T-helper 22 cell (primary cell): ENCODE data around the gene SMAD9.
"Not testable (repeated sequence)": the region's sequence is repeated elsewhere in the genome, so short reads cannot be mapped to it uniquely, and the experiment has no call there.

Source experiments
- DNase-seq: peaks from one replicate; pipeline ENCODE4 v3.0.0-alpha.2; 2020; ENCODE audit warnings: low read depth

SMAD9 gene

DNA sequence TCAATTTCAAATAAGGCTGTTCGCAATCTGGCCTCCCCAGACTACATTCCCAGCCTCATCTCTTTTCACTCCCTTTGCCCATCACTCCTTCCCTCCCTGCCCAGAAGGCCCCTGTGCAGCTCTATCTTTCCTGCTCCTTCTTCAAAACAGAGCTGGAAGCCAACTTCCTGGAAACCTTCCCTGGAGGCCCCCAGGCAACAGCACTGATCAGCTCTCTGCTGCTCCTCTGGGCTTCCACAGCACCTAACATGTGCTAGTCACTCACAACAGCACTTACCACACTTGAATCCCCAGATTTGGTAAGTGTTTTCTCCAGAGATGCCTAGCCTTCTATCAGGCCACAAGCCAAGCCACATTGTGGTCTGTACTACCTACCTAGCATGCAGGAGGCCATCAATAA, 9.5 kb downstream of the SMAD9 start:
- no peak for DNase-seq

DNA sequence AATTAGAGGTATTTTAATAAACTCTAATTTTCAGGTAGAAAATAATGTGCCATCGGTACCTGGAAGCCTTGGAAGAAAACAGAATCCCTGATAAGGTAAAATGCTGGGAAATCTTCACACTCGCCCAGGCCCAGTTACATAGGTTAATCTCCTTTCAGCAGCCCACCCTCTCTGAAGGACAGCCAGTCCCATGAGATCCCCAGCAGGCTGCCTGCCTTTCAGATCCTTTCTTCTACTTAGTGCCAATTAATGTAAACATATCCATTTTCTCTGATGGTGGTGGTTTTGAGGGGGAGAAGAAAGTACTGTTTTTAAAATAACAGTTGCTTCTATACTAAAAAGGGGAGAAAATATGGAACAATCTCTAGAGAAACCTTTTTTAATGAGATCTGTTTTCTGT, 12.2 kb downstream of the SMAD9 start:
- no peak for DNase-seq

DNA sequence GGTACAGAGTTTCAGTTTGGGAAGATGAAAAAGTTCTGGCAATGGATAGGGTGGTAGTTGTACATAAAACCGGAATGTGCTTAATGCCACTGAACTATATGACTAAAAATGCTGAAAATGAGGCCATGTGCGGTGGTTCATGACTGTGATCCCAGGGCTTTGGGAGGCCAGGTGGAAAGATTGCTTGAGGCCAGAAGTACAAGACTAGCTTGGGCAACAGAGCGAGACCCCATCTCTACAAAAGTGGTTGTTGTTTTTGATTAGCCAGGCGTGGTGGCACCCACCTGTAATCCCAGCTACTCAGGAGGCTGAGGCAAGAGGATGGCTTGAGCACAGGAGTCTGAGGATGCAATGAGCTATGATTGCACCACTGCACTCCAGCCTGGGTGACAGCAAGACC, 12.8 kb downstream of the SMAD9 start:
- DNase-seq: no peak

DNA sequence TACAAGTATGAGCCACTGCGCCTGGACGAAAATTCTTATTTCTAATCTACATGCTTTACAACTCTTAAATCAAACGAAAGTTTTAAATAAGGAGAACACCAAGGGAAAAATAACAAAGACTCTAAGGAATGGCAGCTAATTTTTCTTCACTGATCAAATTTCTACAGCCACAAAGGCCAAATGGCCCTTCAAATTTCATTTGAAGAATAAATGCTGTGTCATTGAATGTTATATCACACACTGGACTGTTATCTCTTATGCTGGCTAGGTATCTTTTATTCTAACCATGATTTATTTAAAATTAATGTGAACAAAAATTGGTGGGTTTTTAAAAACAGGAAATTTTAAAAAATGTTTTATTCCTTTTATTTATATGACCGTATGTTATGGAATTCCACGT, 14.1 kb downstream of the SMAD9 start:
- DNase-seq: no peak

DNA sequence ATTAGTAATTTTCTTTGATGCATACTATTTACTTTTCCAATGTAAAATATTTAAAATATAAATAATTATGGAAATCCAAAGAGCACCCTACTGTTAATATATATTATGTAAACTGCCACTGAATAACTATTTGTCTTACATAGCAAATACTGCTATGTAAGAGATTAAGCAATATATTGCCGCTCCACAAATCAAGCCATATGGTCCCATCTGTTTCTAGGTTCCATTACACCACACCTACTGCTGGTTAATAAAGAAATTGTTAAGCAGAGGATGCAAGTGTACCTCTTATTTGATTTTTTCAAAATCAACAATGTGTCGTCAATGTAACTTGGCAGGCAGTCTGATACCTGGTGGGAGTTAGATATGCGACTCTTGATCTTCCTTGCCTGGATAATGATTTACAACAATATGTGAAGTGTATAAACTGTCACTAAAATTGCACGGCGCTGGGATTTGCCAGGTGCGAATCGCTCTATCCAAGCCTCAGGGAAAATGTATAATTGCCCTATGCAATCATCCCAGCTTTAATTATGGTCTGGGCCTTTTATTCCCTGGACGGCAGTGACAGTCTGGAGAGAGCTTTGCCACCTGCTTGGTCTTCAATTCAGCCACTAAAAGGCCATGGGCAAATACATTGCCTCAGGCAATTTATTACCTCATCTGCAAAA, 16.0 kb downstream of the SMAD9 start:
- DNase-seq: no peak

DNA sequence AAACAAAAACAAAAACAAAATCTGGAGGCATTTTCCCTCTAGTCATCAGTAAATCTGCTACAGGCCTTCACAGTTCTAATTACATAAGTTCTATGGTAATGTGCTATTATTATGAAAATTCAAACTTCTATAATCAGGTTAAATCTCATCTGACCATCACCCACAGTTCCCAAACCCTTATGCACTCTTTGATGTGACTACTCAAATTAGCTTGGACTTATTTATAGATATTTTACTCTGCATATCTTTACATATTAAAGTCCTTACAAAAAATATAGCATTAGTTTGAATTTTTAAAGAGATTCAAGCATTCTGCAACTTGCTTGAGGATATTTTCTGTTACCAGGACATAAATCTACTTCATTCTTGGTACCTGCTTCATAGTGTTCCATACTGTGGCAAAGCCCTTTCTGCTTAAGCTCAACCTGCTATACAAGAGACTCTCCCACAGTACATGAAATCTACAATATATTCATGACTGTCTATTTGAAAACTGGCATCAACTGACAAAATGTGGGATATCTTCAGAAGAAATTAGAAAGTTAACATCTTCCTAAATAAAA, 22.9 kb downstream of the SMAD9 start:
- no peak for DNase-seq

DNA sequence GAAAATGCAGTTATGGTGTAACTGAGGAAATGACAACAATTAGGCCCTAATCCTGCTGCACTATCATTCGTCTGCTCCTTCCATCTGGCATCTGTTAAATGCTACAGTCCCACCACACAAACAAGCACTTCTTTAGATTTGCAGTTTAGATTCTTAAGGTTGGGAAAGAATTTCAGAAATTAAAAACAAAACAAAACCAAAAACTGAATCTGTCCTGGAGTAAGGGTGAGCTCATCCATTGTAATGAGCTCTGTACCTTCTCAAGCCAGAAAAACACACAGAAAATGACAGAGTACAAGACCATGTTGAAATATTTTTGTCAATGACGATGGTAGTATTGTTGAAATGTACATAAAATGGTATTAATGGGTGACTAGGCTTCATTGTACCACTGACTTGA, 28.3 kb downstream of the SMAD9 start:
- DNase-seq: no peak

DNA sequence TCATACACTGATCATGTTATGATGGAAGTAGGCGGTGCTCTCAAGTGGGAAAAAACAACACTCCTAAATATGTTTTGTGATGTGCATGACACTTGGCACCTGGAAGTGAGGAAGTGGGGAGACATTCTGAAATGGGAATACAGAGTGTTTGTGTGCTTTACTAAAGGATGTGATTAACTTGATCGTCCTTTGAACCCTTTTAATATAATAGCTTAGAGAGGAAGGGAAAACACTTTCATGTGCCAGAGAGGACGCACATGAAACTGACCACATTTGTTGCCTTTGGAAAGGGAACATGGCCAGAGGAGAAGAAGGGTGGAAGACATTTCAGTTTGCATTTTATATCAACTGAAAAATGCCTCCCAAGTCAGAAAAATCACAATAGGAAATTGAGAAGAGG, 31.4 kb downstream of the SMAD9 start:
- DNase-seq: no peak

DNA sequence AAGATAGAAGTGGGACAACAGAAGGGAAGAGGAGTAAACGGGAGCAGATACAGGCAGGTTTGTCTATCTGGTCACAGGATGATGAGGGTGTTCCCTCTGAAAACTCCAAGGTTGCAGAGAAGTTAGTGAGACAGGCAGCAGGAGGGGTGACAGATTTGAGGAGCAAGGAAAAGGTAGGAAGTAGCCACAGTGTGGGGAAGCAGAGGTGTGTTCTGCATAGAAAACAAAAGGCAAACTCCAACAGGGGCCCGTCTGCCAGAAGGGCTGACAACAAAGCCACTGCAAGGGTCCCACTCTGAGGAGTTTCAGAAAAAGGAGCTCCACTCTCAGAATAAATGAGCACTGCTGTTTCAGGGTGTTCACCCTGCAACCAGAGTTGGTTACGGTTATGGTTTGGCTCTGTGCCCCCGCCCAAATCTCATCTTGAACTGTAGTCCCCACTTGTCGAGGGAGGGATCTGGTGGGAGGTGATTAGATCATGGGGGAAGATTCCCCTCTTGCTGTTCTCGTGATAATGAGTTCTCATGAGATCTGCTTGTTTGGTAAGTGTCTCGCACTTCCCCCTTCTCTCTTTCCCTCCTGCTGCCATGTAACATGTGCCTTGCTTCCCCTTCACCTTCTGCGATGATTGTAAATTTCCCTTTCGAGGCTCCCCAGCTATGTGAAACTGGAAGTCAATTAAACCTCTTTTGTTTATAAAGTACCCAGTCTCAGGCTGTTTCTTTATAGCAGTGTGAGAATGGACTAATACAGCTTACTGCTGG, 32.1 kb downstream of the SMAD9 start:
- no peak for DNase-seq

DNA sequence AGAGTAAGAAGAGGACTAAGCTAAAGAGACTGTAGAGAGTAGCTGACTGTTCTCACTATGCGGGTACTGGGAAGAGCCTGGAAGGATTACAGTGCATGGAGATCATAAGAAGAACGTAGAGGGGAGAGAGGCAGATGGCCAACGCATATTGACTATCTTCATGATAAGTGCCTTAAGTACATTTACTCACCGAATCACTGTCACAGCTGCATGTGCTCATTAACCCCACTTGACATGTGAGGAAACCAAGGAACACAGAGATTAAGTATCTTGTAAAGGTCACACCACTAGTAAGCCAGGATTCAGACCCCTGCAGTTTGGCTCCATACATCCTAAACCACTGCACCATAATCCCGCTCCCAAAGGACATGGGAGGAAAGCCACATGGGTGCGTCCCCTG, 34.1 kb downstream of the SMAD9 start:
- DNase-seq: no peak

DNA sequence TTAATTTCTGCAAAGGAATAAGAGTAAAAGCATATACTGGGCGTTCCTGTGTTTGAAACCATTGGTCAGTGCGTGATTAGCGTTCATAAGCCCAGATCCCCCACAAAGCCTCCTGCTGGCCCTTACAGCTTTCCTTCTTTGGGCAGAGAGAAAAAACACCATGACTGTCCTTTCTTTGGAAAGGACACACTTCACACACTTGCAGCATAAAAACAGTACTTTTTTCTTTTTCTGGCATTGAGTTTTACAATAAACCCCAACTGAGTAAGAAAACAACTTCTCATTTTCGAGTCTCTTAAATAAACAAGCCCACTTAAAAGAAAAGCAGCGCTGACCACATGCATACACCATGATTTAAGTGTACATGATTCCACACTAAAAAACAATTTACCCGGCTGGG, 35.8 kb downstream of the SMAD9 start:
- no peak for DNase-seq

DNA sequence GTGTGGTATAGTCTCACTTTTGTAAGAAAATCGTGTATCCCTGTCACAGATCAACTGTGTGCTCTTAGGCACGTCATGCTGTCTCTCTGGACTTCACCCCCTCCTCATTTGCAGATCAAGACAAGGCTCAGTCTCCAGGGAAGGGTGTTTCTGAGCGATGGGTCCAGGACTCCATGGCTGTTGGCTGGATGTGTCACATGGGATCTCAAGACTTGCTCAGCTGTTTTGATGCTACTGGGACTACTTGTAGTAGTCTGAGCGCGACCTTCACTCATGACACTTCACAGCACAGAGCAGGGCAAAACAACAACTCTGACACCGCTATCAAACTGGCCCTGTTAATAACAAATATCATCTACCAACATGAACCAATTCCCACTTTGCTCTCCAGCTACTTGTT, 36.2 kb downstream of the SMAD9 start:
- no peak for DNase-seq

DNA sequence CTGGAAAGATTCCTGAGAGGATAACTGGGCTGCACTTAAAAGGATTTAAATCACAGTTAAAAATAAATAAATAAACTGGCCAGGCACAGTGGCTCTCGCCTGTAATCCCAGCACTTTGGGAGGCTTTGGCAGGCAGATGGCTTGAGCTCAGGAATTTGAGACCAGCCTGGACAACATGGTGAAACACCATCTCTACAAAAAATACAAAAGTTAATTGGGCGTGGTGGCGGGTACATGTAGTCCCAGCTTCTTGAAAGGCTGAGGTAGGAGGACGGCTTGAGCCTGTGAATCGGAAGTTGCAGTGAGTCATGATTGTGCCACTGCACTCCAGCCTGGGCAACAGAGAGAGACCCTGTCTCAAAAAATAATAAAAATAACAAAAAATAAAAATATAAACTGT, 36.6 kb downstream of the SMAD9 start:
- DNase-seq: not testable (repeated sequence)

DNA sequence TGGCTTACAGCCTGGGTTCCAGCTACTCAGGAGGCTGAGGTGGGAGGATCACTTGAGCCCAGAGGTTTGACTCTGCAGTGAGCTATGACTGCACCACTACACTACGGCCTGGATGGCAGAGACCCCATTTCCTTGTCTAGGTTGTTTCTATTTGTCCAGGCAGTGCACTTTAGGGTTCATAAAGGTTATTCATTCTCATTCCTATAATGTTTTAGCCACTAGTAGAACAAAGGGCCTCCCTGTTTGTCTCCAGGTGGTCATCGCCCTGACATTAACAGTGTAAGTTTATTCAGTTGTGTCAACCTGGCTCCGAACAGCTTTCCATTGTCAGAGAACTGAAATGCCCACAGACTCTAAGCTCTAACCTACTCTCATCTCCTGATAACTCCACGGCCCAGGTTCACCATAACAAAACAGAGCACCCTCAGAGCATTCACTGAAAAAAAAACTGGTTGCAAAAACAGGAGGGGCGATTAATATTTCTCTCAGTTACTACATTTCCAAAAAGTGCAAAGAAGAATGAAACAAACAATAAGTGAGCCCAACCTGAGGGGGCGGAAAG, 37.1 kb downstream of the SMAD9 start:
- DNase-seq: no peak

DNA sequence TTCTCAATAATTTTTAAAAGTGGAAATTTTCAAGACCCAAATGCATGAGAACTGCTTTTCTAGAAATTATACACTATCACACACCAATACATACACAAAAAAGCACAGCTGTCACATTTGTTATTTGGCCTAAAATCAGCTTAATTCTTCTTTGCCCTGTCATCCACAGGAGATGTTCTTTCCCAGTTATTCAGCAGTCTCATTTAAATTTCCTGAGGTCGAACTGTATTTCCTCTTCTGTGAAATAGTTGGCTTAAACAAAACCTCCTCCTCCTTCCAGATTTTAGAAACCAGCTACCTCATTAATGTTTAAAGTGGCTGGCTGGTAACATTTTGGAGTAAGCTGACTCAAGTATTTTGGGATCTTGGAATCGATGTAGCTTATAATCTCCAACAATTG, 39.1 kb downstream of the SMAD9 start:
- no peak for DNase-seq

DNA sequence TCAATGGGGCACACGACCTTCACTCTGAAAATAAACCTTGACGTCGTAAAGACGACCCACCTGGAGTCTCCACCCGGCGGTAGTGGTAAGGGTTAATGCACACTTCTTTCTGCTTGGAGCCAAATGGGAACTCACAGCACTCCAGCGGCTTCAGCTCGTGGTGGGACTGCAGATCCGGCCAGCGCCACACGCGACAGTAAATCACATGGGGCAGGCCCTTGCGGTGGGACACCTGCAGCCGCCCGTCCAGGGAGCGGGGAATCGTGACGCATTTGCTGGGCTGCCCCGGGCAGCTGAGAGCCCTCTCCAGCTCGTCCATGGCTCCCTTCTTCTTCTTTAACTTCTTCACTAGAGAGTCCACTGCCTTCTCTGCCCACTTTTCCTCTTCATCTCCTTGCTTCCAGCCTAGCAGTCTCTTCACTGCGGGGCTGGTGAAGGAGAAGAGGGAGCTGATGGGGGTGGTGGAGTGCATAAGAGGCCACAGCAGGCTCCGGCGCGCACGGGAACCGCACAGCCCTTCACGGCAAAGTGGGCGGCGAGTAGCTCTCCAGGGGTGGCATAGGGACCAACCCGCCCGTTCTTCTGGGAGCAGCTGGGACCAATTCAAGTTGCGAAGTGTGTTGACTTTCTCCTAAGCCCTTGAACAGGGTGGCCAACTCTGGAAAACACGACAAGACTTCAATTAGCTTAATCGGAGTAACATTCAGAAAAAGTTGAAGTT, 40.7 kb downstream of the SMAD9 start:
- DNase-seq: no peak

DNA sequence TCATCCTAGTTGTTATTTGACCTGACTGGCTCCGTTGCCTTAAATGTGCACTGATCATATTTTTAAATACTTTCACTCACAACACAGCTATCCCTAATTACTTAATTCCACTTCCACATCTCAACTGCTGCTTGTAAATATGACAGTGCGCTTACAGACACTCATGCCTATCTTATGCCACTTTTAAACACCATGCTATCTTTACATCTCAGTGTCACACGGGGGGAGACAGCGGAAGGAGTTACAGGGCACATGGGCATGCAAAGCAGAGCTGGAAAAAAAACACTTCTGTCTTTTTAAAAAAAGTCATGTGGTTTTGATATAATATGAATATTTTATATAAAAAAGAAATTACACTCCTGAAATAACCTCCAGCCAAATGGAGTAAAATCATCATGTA, 44.1 kb downstream of the SMAD9 start:
- DNase-seq: no peak

DNA sequence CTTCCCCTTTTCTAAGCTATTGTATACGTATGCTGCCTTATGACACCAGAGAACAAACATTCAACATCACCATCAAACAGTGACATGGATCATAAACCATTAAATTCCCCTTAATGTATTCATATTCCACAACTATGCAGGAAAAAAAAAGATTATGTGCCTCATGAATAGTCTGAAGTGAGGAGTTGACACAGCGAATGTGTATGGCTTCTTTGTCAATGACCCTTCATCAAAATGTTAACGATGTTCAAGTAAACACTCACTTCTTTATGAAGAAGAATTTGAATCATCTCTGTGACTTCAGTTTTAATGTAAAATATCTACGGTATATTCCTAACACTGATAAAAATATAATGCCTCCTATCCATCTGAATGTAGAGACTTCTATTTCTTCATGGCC, 44.6 kb downstream of the SMAD9 start:
- DNase-seq: no peak

DNA sequence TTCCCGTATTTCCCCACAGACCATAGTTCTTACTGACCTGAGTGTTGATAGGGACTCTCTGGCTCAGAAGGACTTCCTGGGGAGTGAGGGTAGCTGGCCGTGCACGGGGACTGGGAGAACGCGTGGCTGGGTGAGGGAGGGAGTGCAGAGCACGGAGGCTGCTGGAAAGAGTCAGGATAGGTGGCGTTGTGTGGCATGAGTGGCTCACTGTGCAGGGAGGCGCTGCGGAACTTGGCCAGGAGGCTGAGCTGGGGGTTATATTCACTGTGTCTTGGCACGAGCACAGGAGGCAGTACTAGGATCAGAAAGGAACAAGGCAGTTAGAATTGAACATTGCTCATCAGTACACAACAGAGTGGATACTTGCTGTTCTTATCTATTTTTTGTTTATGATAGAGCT, 47.4 kb downstream of the SMAD9 start:
- no peak for DNase-seq

DNA sequence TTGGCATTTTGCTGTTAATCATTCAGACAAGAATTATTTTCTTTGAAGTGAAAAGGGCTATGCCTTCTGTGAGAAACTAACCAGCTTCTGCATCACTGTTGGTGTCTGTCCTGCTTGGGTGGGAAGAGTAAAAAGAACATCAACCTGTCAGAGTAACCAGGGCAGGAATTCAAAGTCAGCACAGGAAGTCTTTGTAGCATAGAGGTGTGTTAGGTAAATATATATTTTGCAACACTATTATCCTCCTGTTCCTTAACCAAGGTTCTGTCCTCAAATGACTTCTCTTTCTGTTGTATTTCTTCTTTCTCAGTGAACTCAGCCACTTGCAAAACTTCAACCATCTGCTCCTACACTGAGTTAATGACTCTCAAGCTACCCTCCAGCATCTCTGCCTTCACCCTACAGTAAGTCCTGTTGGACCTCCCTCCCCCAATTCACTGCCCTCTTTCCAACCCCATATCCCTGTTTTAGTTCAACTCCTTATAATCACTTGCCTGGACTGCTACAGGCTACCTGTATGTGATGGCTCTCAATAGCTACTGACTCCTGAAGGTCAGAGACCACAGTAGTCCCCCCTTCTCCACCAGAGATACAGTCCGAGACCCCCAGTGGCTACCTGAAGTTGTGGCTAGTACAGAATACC, 49.9 kb downstream of the SMAD9 start:
- no peak for DNase-seq

DNA sequence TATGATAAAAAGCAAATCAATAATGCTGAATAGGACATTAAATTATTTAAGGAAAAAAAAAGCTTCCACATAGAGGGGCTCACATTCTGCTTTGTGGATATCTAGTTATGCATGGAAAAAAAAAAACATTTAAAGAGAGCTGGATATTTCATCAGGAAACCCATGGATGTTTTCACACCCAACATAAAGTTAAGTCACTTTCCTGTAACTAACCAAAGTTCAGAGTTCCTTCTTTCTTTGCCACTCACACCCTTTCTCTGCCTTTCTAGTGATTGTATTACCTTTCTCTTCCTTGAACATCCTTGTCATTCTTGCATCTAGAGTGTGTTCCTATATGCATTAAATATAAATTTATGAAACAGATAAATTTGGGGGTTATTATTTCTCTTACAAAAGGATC, 53.8 kb downstream of the SMAD9 start:
- no peak for DNase-seq

DNA sequence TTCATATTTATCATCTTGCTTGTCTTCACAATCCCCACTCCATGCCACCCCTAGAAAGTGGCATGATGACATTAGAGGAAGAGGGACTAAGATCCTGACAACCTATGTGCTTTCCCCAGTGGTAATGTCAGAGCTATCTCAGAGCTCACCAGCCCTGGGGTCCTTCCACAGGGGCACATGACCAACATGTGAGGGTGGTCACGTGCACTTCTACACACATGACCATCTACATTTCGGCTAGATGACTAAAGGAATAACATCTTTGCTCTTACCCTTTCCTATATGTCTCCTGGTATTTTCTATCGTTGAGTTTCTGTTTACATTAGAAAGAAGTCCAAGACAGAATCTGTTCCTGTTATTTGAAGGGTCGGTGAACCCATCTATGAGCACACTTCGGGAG, 54.8 kb downstream of the SMAD9 start:
- no peak for DNase-seq
